H1 (cell line): ENCODE data around the gene RBBP8. TPM values are rescaled to one million over a fixed set of nuclear protein-coding genes. Genes with fewer than 3 reads are reported as not detected.

Source experiments
- CTCF ChIA-PET: fragments of 300-600 bp; sonication (Branson Sonifier 250); formaldehyde crosslinking; loops from one replicate; lab custom pipeline; 2021; ENCODE audit not compliant: partially characterized antibody; lab: Charles Lee
- POLR2A ChIA-PET: fragments of 300-600 bp; sonication (Branson Sonifier 250); formaldehyde crosslinking; loops from one replicate; lab custom pipeline; 2021; ENCODE audit warnings: inconsistent platforms; ENCODE audit not compliant: partially characterized antibody; lab: Charles Lee
- DNase-seq, 2 experiments: peaks; one replicate each; pipeline versions ENCODE4 v3.0.0 to v3.0.0-alpha.2; 2010 to 2022; ENCODE audit warnings: low spot score in 2 of 2, low read depth in 1 of 2, mixed read lengths in 1 of 2
- FAIRE-seq: peaks from 2 replicates; lab custom pipeline; 2011; peaks lifted over from hg19 to GRCh38; lab: Jason Lieb, UNC
- H2AFZ ChIP-seq: 2 replicates; pipeline ENCODE4 v1.8.1; 2012; ENCODE audit warnings: low read length, inconsistent platforms
- H2AK5ac ChIP-seq: 2 replicates; pipeline ENCODE4 v1.6.1; 2013; ENCODE audit warnings: low read depth, low read length
- H2BK120ac ChIP-seq: replicated peaks from 2 replicates; pipeline ENCODE3; 2013; ENCODE audit warnings: low read depth, low read length, inconsistent platforms
- H2BK12ac ChIP-seq: 2 replicates; pipeline ENCODE4 v1.6.1; 2013; ENCODE audit warnings: low read depth, low read length
- H2BK15ac ChIP-seq: 2 replicates; pipeline ENCODE4 v1.6.1; 2013; ENCODE audit warnings: low read length
- H2BK20ac ChIP-seq: 2 replicates; pipeline ENCODE4 v1.6.1; 2013; ENCODE audit warnings: low read length
- H2BK5ac ChIP-seq: 2 replicates; pipeline ENCODE4 v1.6.1; 2013; ENCODE audit warnings: low read depth, low read length
- H3K14ac ChIP-seq: 2 replicates; pipeline ENCODE4 v1.6.1; 2013; ENCODE audit warnings: inconsistent platforms; ENCODE audit not compliant: insufficient read length
- H3K18ac ChIP-seq: 2 replicates; pipeline ENCODE4 v1.6.1; 2013; ENCODE audit warnings: low read length; ENCODE audit errors: extremely low read depth
- H3K23ac ChIP-seq: 2 replicates; pipeline ENCODE4 v1.6.1; 2013; ENCODE audit warnings: inconsistent platforms; ENCODE audit not compliant: insufficient read length
- H3K23me2 ChIP-seq: 2 replicates; pipeline ENCODE4 v1.6.1; 2013; ENCODE audit warnings: low read depth, low read length
- H3K27ac ChIP-seq: 2 replicates; pipeline ENCODE4 v1.6.1; 2011; ENCODE audit warnings: low read depth, low read length, inconsistent platforms
- H3K27me3 ChIP-seq, 4 experiments: replicated peaks in 1 of 4; 1 replicate in 1 of 4; 2 replicates in 3 of 4; pipeline versions ENCODE4 v1.6.1 to v1.8.1; 2011 to 2013; ENCODE audit warnings: low read length in 3 of 4, mild to moderate bottlenecking in 3 of 4, inconsistent platforms in 2 of 4, mixed read lengths in 2 of 4, moderate library complexity in 1 of 4; ENCODE audit not compliant: control insufficient read depth in 3 of 4, insufficient read depth in 3 of 4; ENCODE audit errors: extremely low read depth in 1 of 4
- H3K36me3 ChIP-seq, 4 experiments: 2 replicates each; pipeline versions ENCODE4 v1.6.1 to v1.8.1; 2011 to 2013; ENCODE audit warnings: mild to moderate bottlenecking in 4 of 4, low read length in 3 of 4, moderate library complexity in 2 of 4, control low read depth in 1 of 4, inconsistent platforms in 1 of 4; ENCODE audit not compliant: insufficient read depth in 4 of 4, control insufficient read depth in 2 of 4
- H3K4ac ChIP-seq: replicated peaks from 2 replicates; pipeline ENCODE3; 2013; ENCODE audit warnings: low read length, low read depth, mixed read lengths, inconsistent platforms; ENCODE audit not compliant: insufficient read length
- H3K4me1 ChIP-seq, 4 experiments: replicated peaks in 1 of 4; 1 replicate in 1 of 4; 2 replicates in 3 of 4; pipeline versions ENCODE4 v1.6.1 to v1.8.1; 2011 to 2013; ENCODE audit warnings: low read length in 3 of 4, inconsistent platforms in 2 of 4, mixed read lengths in 1 of 4; ENCODE audit not compliant: insufficient read depth in 4 of 4, control insufficient read depth in 3 of 4
- H3K4me2 ChIP-seq, 2 experiments: 2 replicates each; pipeline versions ENCODE4 v1.6.1 to v1.8.1; 2011 to 2013; ENCODE audit warnings: low read depth in 2 of 2, low read length in 2 of 2, control low read depth in 1 of 2, inconsistent platforms in 1 of 2, mild to moderate bottlenecking in 1 of 2; ENCODE audit not compliant: insufficient read depth in 1 of 2
- H3K4me3 ChIP-seq, 4 experiments: fragments of 200-600, 300-600 bp in 1 of 4; sonication (generic), shearing (Covaris generic), sonication (Bioruptor Twin) in 1 of 4; 2 replicates each; pipeline versions ENCODE4 v1.5.1 to v1.8.1; 2011 to 2016; ENCODE audit warnings: low read length in 4 of 4, low read depth in 3 of 4, control low read depth in 2 of 4, inconsistent platforms in 2 of 4, mild to moderate bottlenecking in 2 of 4, mixed read lengths in 1 of 4, moderate library complexity in 1 of 4; ENCODE audit not compliant: insufficient read depth in 2 of 4; ENCODE audit errors: extremely low read depth in 1 of 4
- H3K56ac ChIP-seq: replicated peaks from 2 replicates; pipeline ENCODE3; 2013; ENCODE audit warnings: low read depth, mild to moderate bottlenecking, mixed read lengths, low read length, inconsistent platforms; ENCODE audit not compliant: insufficient read length
- H3K79me1 ChIP-seq: 2 replicates; pipeline ENCODE4 v1.6.1; 2013; ENCODE audit warnings: low read depth, low read length, control low read depth
- H3K79me2 ChIP-seq, 2 experiments: 2 replicates each; pipeline versions ENCODE4 v1.6.1 to v1.8.1; 2012 to 2013; ENCODE audit warnings: low read length in 2 of 2, mild to moderate bottlenecking in 2 of 2, inconsistent platforms in 1 of 2; ENCODE audit not compliant: insufficient read depth in 2 of 2, control insufficient read depth in 1 of 2
- H3K9ac ChIP-seq, 4 experiments: replicated peaks in 1 of 4; 1 replicate in 1 of 4; 2 replicates in 3 of 4; pipeline versions ENCODE4 v1.6.1 to v1.8.1; 2011 to 2013; ENCODE audit warnings: low read depth in 3 of 4, low read length in 3 of 4, control low read depth in 2 of 4, mild to moderate bottlenecking in 2 of 4, moderate library complexity in 2 of 4, inconsistent platforms in 1 of 4; ENCODE audit errors: extremely low read depth in 1 of 4
- H3K9me3 ChIP-seq, 2 experiments: 2 replicates each; pipeline versions ENCODE4 v1.6.1 to v1.8.1; 2012 to 2013; ENCODE audit warnings: mild to moderate bottlenecking in 2 of 2, moderate library complexity in 2 of 2, control low read depth in 1 of 2, inconsistent platforms in 1 of 2, low read depth in 1 of 2, low read length in 1 of 2, mixed read lengths in 1 of 2; ENCODE audit not compliant: insufficient read depth in 2 of 2
- H4K20me1 ChIP-seq, 2 experiments: replicated peaks in 1 of 2; 2 replicates each; pipeline versions ENCODE3 to v1.8.1; 2011 to 2013; ENCODE audit warnings: inconsistent platforms in 2 of 2, low read length in 2 of 2, mild to moderate bottlenecking in 1 of 2; ENCODE audit not compliant: insufficient read depth in 2 of 2, control insufficient read depth in 1 of 2
- H4K5ac ChIP-seq: 2 replicates; pipeline ENCODE4 v1.6.1; 2013; ENCODE audit warnings: low read length, low read depth, mixed read lengths, inconsistent platforms; ENCODE audit not compliant: insufficient read length
- H4K8ac ChIP-seq: 2 replicates; pipeline ENCODE4 v1.8.0; 2013; ENCODE audit warnings: mild to moderate bottlenecking, moderate library complexity, low read length, inconsistent platforms; ENCODE audit not compliant: insufficient read depth; ENCODE audit errors: extremely low read depth
- H4K91ac ChIP-seq: replicated peaks from 2 replicates; pipeline ENCODE3; 2013; ENCODE audit warnings: low read length, mixed read lengths, inconsistent platforms; ENCODE audit not compliant: insufficient read length
- CEBPB ChIP-seq: IDR thresholded peaks from 2 replicates; pipeline ENCODE4 v1.6.1; 2012; ENCODE audit warnings: low read depth, low read length
- MAFK ChIP-seq: IDR thresholded peaks from 2 replicates; pipeline ENCODE4 v1.6.1; 2012; ENCODE audit warnings: low read depth, mild to moderate bottlenecking, improper control_type of control experiment, low read length
- polyA plus RNA-seq, 7 experiments: library from polyadenylated mRNA; depleted of rRNA in 3 of 7; stranded (reverse) in 5 of 7; unstranded in 2 of 7; fragments of >200 nt in 5 of 7; fragments of 200-250 nt in 2 of 7; gene quantifications; 1 replicate in 5 of 7; 2 replicates in 1 of 7; 4 replicates in 1 of 7; pipeline versions ENCODE4 v1.2.1 to v1.2.3, GENCODE V29; 2011 to 2013; ENCODE audit warnings: missing spikeins in 2 of 7, mixed read lengths in 2 of 7
- total RNA-seq: library from RNA; stranded (reverse); fragmentation: NEBNext Ultra II Directional; extraction: Animal tissue kit (Norgen Biotek cat#: 25700); gene quantifications from 2 replicates; pipeline ENCODE4 v1.2.1, GENCODE V29; 2021

RBBP8 gene
- total and polyA plus RNA-seq, 2 of the 8 experiments (the other 6 are each of a cell fraction or from before 2014, with no cell fraction given), result 16.1 to 65.8 TPM

DNA sequence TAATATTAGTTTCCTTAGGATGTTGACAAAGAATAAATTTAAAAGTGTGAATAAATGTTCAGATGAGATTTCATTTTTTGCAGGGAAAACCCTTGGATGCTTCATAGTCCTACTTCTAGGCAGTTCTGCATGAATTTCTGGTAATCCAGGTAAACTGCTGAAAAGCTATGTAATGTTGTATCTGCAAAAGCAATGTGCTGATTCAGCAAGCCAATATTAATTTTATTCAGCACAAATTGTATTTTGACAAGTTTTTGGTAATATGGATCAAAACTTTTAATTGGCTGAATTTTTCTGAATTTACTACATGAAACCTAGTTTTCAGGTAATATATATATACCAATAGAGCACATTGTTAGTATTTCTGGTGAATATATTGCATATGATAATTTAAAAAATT, 17.8 kb upstream of the RBBP8 start:
- peak overlapping the region; percentile 80 for H4K5ac ChIP-seq
- no peak overlapping the region for H3K56ac ChIP-seq
- H3K23ac ChIP-seq, result no peak overlapping the region
- no peaks in the 10 kb centered on the region for H3K27me3 ChIP-seq
- H4K91ac ChIP-seq, result no peak overlapping the region
- no peak overlapping the region for H2BK120ac ChIP-seq
- H3K4me3 ChIP-seq, result peak overlapping the region in 1 of 4 experiments; percentile 44; a peak in 1 of 8 replicates
- no peak overlapping the region for H3K27ac ChIP-seq
- no peaks in the 10 kb centered on the region for H3K79me1 ChIP-seq
- no peak overlapping the region for H2AK5ac ChIP-seq
- peak overlapping the region in 1 of 4 experiments; percentile 34; a peak in 1 of 7 replicates for H3K9ac ChIP-seq
- H3K23me2 ChIP-seq, result no peaks in the 10 kb centered on the region
- no peak for FAIRE-seq
- CTCF ChIA-PET, result interaction anchor here (1.3 to 1.7 kb wide), 2 partner anchors 15 to 16 kb away, joined by 4 to 5 read pairs; no protein-coding TSS in a partner anchor
- H3K14ac ChIP-seq, result no peak overlapping the region
- H2AFZ ChIP-seq, result no peak overlapping the region
- H2BK15ac ChIP-seq, result no peak overlapping the region
- H4K8ac ChIP-seq, result no peak overlapping the region
- peak overlapping the region; percentile 5 to 58; a peak in 2 of 4 replicates for H3K4me2 ChIP-seq
- no peak overlapping the region for H3K18ac ChIP-seq
- H2BK20ac ChIP-seq, result no peak overlapping the region
- TF ChIP-seq MAFK, result peak; percentile 63
- no peak for TF ChIP-seq CEBPB
- peak overlapping the region; percentile 61; the same call in 1 of the 2 replicates for H2BK12ac ChIP-seq
- no peaks in the 10 kb centered on the region for H4K20me1 ChIP-seq
- H3K79me2 ChIP-seq, result no peaks in the 10 kb centered on the region
- no peak overlapping the region for H3K4ac ChIP-seq
- H3K9me3 ChIP-seq, result no peaks in the 10 kb centered on the region
- POLR2A ChIA-PET, result interaction anchor here (0.6 to 2.6 kb wide), 5 partner anchors 9 to 28 kb away, joined by 3 to 7 read pairs (median 4); partner anchors contain the start of gene RBBP8
- no peak for DNase-seq
- H3K36me3 ChIP-seq, result no peaks in the 10 kb centered on the region
- peaks cover 3 to 24% (median 12%) of the 10 kb centered on the region in 4 experiments; a peak in 5 of 7 replicates for H3K4me1 ChIP-seq
- H2BK5ac ChIP-seq, result no peak overlapping the region
